ENCODE results near the gene THAP4.

GRCh38 chr2:241673797-241674725, 37.1 kb upstream of the THAP4 start:
- no peak for TF ChIP-seq EZH2 (IDR thresholded peaks at IDR 0.05; ENCODE audit: insufficient read depth, low read length)
- no peak for TF ChIP-seq CTCF (IDR thresholded peaks at IDR 0.05; ENCODE audit: insufficient read depth, low read depth, low read length)
